PFSK-1 (cell line): Measurements from ENCODE around the gene IL36A.

Experiments
- FOXP2 ChIP-seq: optimal IDR thresholded peaks from 2 replicates; pipeline ENCODE3; 2011; ENCODE audit warnings: borderline replicate concordance, control low read depth, inconsistent platforms; ENCODE audit not compliant: insufficient read depth; ENCODE audit errors: extremely low read length, extremely low read depth
- POLR2AphosphoS5 ChIP-seq: IDR thresholded peaks from 2 replicates; pipeline ENCODE4 v1.6.1; 2012; ENCODE audit warnings: low read depth, mild to moderate bottlenecking, control low read depth, low read length, moderate library complexity
- SIN3A ChIP-seq: IDR thresholded peaks from 2 replicates; pipeline ENCODE4 v1.6.1; 2012; ENCODE audit warnings: mild to moderate bottlenecking, low read length, moderate library complexity, borderline replicate concordance; ENCODE audit not compliant: insufficient read depth
- TAF1 ChIP-seq: IDR thresholded peaks from 2 replicates; pipeline ENCODE4 v1.6.1; 2012; ENCODE audit warnings: low read length, control low read depth, borderline replicate concordance; ENCODE audit not compliant: insufficient read depth
- TF ChIP-seq, protein P1 (sequence below), 2 experiments: IDR thresholded peaks; 2 replicates each; pipeline versions ENCODE4 v1.6.1 to v1.8.0; 2011 to 2012; ENCODE audit warnings: low read depth in 2 of 2, low read length in 2 of 2, control low read depth in 1 of 2, inconsistent platforms in 1 of 2, mild to moderate bottlenecking in 1 of 2, moderate library complexity in 1 of 2; ENCODE audit not compliant: insufficient read depth in 1 of 2

Gene IL36A

DNA sequence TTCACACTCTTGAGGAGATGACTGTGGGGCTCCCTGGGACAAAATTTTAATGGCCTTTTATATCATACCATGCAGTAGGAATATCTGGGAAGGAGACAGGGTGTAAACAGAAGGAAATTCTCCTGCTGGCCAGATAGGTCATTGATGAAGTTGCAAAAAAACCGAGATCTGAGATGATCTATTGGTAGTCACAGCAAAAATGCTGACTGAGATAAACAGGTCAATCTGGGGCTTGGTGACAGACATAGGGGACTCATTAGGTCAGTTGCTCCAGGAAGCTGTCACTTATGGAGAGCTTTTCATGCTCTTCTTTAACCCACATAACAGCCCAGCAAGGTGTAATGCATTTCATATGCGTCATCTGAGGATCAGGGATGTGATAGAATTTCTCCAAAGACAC is 2.6 kb upstream of the IL36A start:
- TF ChIP-seq POLR2AphosphoS5 (no peak), SIN3A (no peak), TAF1 (no peak), FOXP2 (no peak)
- TF ChIP-seq, protein P1, sequence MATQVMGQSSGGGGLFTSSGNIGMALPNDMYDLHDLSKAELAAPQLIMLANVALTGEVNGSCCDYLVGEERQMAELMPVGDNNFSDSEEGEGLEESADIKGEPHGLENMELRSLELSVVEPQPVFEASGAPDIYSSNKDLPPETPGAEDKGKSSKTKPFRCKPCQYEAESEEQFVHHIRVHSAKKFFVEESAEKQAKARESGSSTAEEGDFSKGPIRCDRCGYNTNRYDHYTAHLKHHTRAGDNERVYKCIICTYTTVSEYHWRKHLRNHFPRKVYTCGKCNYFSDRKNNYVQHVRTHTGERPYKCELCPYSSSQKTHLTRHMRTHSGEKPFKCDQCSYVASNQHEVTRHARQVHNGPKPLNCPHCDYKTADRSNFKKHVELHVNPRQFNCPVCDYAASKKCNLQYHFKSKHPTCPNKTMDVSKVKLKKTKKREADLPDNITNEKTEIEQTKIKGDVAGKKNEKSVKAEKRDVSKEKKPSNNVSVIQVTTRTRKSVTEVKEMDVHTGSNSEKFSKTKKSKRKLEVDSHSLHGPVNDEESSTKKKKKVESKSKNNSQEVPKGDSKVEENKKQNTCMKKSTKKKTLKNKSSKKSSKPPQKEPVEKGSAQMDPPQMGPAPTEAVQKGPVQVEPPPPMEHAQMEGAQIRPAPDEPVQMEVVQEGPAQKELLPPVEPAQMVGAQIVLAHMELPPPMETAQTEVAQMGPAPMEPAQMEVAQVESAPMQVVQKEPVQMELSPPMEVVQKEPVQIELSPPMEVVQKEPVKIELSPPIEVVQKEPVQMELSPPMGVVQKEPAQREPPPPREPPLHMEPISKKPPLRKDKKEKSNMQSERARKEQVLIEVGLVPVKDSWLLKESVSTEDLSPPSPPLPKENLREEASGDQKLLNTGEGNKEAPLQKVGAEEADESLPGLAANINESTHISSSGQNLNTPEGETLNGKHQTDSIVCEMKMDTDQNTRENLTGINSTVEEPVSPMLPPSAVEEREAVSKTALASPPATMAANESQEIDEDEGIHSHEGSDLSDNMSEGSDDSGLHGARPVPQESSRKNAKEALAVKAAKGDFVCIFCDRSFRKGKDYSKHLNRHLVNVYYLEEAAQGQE (IDR thresholded peaks at IDR 0.05; ENCODE audit: insufficient read depth in 1 of 2, low read depth in 2 of 2, low read length in 2 of 2): no peak

DNA sequence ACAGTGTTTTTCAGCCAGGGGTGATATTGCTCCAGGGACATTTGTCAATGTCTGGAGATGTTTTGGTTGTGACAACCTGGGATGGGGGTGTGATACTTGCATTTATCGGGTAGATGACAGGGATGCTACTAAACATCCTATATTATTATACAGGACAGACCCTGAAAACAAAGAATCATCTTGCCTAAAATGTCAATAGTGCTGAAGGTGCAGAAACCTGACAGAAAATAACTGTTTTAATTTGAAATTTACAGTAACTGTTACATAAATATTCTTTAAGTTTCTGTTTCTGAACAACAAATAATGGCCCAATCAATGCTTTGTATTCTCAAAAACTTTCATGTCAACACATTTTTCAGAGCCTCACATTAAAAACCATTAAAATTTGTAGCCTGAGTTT is 2.0 kb downstream of the IL36A start:
- TF ChIP-seq, protein P1 (IDR thresholded peaks at IDR 0.05; ENCODE audit: insufficient read depth in 1 of 2, low read depth in 2 of 2, low read length in 2 of 2): no peak
- no peak for TF ChIP-seq TAF1
- TF ChIP-seq SIN3A: no peak
- no peak for TF ChIP-seq FOXP2
- no peak for TF ChIP-seq POLR2AphosphoS5

DNA sequence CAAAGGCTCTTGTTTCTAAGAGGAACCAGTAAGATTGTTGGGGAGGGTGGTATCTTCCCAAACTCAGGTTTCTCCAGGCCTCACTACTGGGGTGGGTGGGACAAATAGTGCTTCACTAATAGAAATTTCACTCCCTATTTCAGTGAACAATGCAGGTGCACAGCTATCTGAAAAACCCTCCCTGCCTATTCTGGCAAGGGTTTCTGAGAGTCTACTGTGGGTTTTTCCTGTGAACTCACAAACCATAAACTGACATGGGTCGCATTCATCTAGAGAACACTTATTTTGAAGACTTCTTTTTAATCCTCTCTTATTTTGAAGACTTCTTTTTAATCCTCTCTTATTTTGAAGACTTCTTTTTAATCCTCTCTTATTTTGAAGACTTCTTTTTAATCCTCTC is 4.4 kb downstream of the IL36A start:
- TF ChIP-seq FOXP2: no peak
- TF ChIP-seq, protein P1 (IDR thresholded peaks at IDR 0.05; ENCODE audit: insufficient read depth in 1 of 2, low read depth in 2 of 2, low read length in 2 of 2): no peak
- TF ChIP-seq SIN3A: no peak
- no peak for TF ChIP-seq TAF1
- no peak for TF ChIP-seq POLR2AphosphoS5

DNA sequence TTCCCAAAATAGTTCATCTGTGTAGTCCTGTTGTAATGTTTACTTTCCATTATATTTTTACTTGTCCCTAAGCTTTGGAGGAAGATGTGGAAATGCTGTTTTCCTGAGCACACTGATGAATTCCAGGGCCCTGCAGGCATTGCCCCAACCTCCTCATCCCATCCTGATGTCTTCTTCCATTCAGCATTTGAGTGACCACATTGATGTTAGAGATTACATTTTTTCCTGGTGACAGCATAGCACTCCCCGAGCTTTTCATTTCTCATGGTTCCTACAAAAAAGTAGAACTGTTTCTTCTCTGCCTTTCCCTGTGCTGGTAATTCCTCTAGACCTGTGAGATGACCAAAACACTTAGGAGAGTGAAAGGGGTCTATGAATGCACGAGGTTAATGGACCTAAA is 4.8 kb downstream of the IL36A start:
- TF ChIP-seq SIN3A (no peak), TAF1 (no peak), FOXP2 (no peak), POLR2AphosphoS5 (no peak)
- TF ChIP-seq, protein P1 (IDR thresholded peaks at IDR 0.05; ENCODE audit: insufficient read depth in 1 of 2, low read depth in 2 of 2, low read length in 2 of 2): no peak

DNA sequence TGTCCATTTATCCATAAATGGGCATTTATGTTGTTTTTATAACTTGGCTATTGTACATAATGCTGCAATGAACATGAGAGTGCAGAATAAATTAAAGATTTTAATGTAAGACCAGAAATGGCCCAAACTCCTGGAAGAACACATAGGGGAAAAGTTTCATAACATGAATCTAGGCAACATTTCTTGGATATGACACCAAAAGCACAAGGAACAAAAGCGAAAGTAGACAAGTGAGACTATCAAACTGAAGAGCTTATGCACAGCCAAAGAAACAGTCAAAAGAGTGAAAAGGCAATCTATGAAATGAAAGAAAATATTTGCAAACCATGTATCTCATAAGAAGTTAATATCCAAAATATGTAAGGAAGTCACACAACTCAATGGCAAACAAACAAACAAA is 5.8 kb downstream of the IL36A start:
- TF ChIP-seq FOXP2 (no peak), TAF1 (no peak), SIN3A (no peak), POLR2AphosphoS5 (no peak)
- TF ChIP-seq, protein P1 (IDR thresholded peaks at IDR 0.05; ENCODE audit: insufficient read depth in 1 of 2, low read depth in 2 of 2, low read length in 2 of 2): no peak
